ENCODE data around the gene FEM1A.

DNA sequence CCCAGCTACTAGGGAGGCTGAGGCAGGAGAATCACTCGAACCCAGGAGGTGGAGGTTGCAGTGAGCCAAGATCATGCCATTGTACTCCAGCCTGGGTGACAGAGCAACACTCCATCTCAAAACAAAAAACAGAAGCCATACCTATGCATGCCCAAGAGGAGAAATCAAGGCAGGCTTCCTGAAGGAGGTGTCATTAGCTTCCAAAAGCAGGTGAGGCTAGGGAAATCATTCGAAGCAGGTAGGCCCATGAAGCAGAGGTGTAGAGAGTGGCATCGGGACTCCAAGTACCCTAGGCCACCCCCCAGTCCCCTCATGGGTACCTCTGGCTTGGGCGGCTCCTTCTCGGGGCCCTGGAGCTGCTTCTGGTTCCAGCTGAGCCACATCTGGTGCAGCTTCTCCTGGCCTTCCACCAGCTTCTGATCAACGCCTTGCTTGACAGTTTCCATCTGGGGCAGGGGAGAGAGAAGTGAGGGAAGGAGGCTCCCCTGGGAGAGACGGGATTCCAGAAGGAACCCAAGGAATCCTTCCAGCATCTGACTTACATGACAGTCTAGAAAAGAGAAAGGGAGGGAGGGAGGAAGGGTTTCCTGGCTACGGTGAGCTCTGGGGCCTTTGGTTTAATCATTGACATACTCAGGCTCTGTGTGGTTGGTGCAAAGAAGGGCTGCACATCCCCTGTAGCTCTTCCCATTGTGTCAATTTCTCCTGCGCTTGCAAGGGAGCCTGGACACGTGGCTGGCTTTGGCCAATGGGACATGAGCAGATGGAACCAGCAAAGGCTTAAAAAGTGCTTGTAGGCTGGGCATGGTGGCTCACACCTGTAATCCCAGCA, 53.0 kb downstream of the FEM1A start:
- no peak for TF ChIP-seq POLR2A (IDR thresholded peaks at IDR 0.05)
- TF ChIP-seq, protein P1, sequence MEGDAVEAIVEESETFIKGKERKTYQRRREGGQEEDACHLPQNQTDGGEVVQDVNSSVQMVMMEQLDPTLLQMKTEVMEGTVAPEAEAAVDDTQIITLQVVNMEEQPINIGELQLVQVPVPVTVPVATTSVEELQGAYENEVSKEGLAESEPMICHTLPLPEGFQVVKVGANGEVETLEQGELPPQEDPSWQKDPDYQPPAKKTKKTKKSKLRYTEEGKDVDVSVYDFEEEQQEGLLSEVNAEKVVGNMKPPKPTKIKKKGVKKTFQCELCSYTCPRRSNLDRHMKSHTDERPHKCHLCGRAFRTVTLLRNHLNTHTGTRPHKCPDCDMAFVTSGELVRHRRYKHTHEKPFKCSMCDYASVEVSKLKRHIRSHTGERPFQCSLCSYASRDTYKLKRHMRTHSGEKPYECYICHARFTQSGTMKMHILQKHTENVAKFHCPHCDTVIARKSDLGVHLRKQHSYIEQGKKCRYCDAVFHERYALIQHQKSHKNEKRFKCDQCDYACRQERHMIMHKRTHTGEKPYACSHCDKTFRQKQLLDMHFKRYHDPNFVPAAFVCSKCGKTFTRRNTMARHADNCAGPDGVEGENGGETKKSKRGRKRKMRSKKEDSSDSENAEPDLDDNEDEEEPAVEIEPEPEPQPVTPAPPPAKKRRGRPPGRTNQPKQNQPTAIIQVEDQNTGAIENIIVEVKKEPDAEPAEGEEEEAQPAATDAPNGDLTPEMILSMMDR (IDR thresholded peaks at IDR 0.05), result no peak
- TF ChIP-seq POLR2AphosphoS5 (IDR thresholded peaks at IDR 0.05; ENCODE audit: insufficient read depth in 1 of 2, low read depth in 1 of 2), result peak in 1 of 2 donors; percentile 59
